HEK293 (cell line): ENCODE measurements around the gene TAS1R3.

Source experiments
- CTCF ChIA-PET: fragments of 350-600 bp; formaldehyde crosslinking; extraction: SDS; loops from one replicate; lab custom pipeline; 2021; ENCODE audit warnings: antibody characterized with exemption; lab: Yijun Ruan, JAX
- POLR2A ChIA-PET: fragments of 300-600 bp; formaldehyde crosslinking; extraction: SDS; loops from one replicate; lab custom pipeline; 2020; ENCODE audit warnings: antibody characterized with exemption, inconsistent platforms; lab: Yijun Ruan, JAX
- H3K27ac ChIP-seq: fragments of 200-500 bp; sonication (Bioruptor generic); 2 replicates; pipeline ENCODE4 v1.5.1; 2014; ENCODE audit warnings: low read depth, low read length, control low read depth, inconsistent platforms; ENCODE audit errors: extremely low read depth
- H3K36me3 ChIP-seq, 2 experiments: fragments of 200-500 bp in 1 of 2; sonication (Bioruptor generic) in 1 of 2; 1 replicate in 1 of 2; 2 replicates in 1 of 2; pipeline ENCODE4 v1.5.1; 2014 to 2017; ENCODE audit warnings: inconsistent platforms in 2 of 2, low read length in 2 of 2; ENCODE audit not compliant: control insufficient read depth in 2 of 2, insufficient read depth in 1 of 2
- H3K4me1 ChIP-seq: fragments of 200-500 bp; sonication (Bioruptor generic); 2 replicates; pipeline ENCODE4 v1.5.1; 2014; ENCODE audit warnings: mild to moderate bottlenecking, low read length, inconsistent platforms; ENCODE audit not compliant: control insufficient read depth, insufficient read depth
- H3K4me3 ChIP-seq: 2 replicates; pipeline ENCODE4 v1.5.1; 2011; ENCODE audit warnings: low read depth, mild to moderate bottlenecking, control low read depth, low read length, moderate library complexity
- H3K9me3 ChIP-seq: fragments of 200-500 bp; sonication (Bioruptor generic); 2 replicates; pipeline ENCODE4 v1.5.1; 2014; ENCODE audit warnings: low read depth, low read length, inconsistent platforms; ENCODE audit not compliant: control insufficient read depth, insufficient read depth
- GLIS2 ChIP-seq: fragments of 450-650 bp; formaldehyde crosslinking; IDR thresholded peaks from 2 replicates; pipeline ENCODE4 v1.5.1; 2016; ENCODE audit warnings: missing biosample characterization, missing genetic modification characterization
- HIC1 ChIP-seq: fragments of 450-650 bp; formaldehyde crosslinking; IDR thresholded peaks from 2 replicates; pipeline ENCODE4 v1.5.1; 2016; ENCODE audit warnings: missing biosample characterization, missing genetic modification characterization
- PATZ1 ChIP-seq: fragments of 450-650 bp; formaldehyde crosslinking; IDR thresholded peaks from 2 replicates; pipeline ENCODE4 v1.5.1; 2016; ENCODE audit warnings: missing biosample characterization, missing genetic modification characterization
- SCRT1 ChIP-seq: fragments of 450-650 bp; formaldehyde crosslinking; IDR thresholded peaks from 2 replicates; pipeline ENCODE4 v1.5.1; 2016; ENCODE audit warnings: missing biosample characterization, missing genetic modification characterization, borderline replicate concordance
- SCRT2 ChIP-seq: fragments of 450-650 bp; formaldehyde crosslinking; IDR thresholded peaks from 2 replicates; pipeline ENCODE4 v1.5.1; 2016; ENCODE audit warnings: missing biosample characterization, missing genetic modification characterization
- SETDB1 ChIP-seq: IDR thresholded peaks from one replicate; pipeline ENCODE4 v1.6.1; 2017; ENCODE audit warnings: mild to moderate bottlenecking, low read length, moderate library complexity, mixed read lengths; ENCODE audit not compliant: insufficient read length
- ZBTB17 ChIP-seq: fragments of 450-650 bp; formaldehyde crosslinking; IDR thresholded peaks from 2 replicates; pipeline ENCODE4 v1.5.1; 2016; ENCODE audit warnings: missing biosample characterization, missing genetic modification characterization
- ZFHX2 ChIP-seq: fragments of 450-650 bp; formaldehyde crosslinking; conservative IDR thresholded peaks from 2 replicates; pipeline ENCODE4 v1.5.1; 2016; ENCODE audit warnings: missing biosample characterization, missing genetic modification characterization
- ZNF112 ChIP-seq: fragments of 450-650 bp; formaldehyde crosslinking; IDR thresholded peaks from 2 replicates; pipeline ENCODE4 v1.5.0; 2017; ENCODE audit warnings: missing biosample characterization, missing genetic modification characterization
- ZNF138 ChIP-seq: fragments of 450-650 bp; formaldehyde crosslinking; IDR thresholded peaks from 2 replicates; pipeline ENCODE4 v1.5.1; 2016; ENCODE audit warnings: missing biosample characterization, missing genetic modification characterization, borderline replicate concordance
- ZNF146 ChIP-seq: fragments of 450-650 bp; formaldehyde crosslinking; IDR thresholded peaks from 2 replicates; pipeline ENCODE4 v1.5.1; 2016; ENCODE audit warnings: missing biosample characterization, missing genetic modification characterization
- ZNF223 ChIP-seq: fragments of 450-650 bp; formaldehyde crosslinking; IDR thresholded peaks from 2 replicates; pipeline ENCODE4 v1.5.1; 2016; ENCODE audit warnings: missing biosample characterization, missing genetic modification characterization
- ZNF239 ChIP-seq: fragments of 450-650 bp; formaldehyde crosslinking; IDR thresholded peaks from 2 replicates; pipeline ENCODE4 v1.5.1; 2016; ENCODE audit warnings: missing biosample characterization, missing genetic modification characterization
- ZNF280D ChIP-seq: fragments of 450-650 bp; formaldehyde crosslinking; IDR thresholded peaks from 2 replicates; pipeline ENCODE4 v1.5.1; 2016; ENCODE audit warnings: missing biosample characterization, missing genetic modification characterization
- ZNF37A ChIP-seq: fragments of 450-650 bp; IDR thresholded peaks from 2 replicates; pipeline ENCODE4 v1.5.1; 2018; ENCODE audit warnings: missing biosample characterization, missing genetic modification characterization
- ZNF449 ChIP-seq: fragments of 450-650 bp; formaldehyde crosslinking; IDR thresholded peaks from 2 replicates; pipeline ENCODE4 v1.5.1; 2017; ENCODE audit warnings: missing biosample characterization, mild to moderate bottlenecking, missing genetic modification characterization, moderate library complexity
- ZNF629 ChIP-seq: fragments of 450-650 bp; formaldehyde crosslinking; IDR thresholded peaks from 2 replicates; pipeline ENCODE4 v1.5.1; 2017; ENCODE audit warnings: missing biosample characterization, missing genetic modification characterization
- ZNF660 ChIP-seq: fragments of 450-650 bp; IDR thresholded peaks from 2 replicates; pipeline ENCODE4 v1.5.1; 2018; ENCODE audit warnings: missing biosample characterization, mild to moderate bottlenecking, missing genetic modification characterization
- ZNF664 ChIP-seq: fragments of 450-650 bp; formaldehyde crosslinking; IDR thresholded peaks from 2 replicates; pipeline ENCODE4 v1.5.1; 2016; ENCODE audit warnings: missing biosample characterization, missing genetic modification characterization
- ZNF670 ChIP-seq: fragments of 450-650 bp; formaldehyde crosslinking; IDR thresholded peaks from 2 replicates; pipeline ENCODE4 v1.5.1; 2016; ENCODE audit warnings: missing biosample characterization, missing genetic modification characterization, low read depth
- ZNF692 ChIP-seq: fragments of 450-650 bp; formaldehyde crosslinking; IDR thresholded peaks from 2 replicates; pipeline ENCODE4 v1.5.1; 2016; ENCODE audit warnings: missing biosample characterization, missing genetic modification characterization
- ZSCAN18 ChIP-seq: fragments of 450-650 bp; formaldehyde crosslinking; IDR thresholded peaks from 2 replicates; pipeline ENCODE4 v1.5.1; 2016; ENCODE audit warnings: missing biosample characterization, missing genetic modification characterization
- ZSCAN30 ChIP-seq: fragments of 450-650 bp; IDR thresholded peaks from 2 replicates; pipeline ENCODE4 v1.5.1; 2018; ENCODE audit warnings: missing biosample characterization, mild to moderate bottlenecking, missing genetic modification characterization, moderate library complexity

TAS1R3 gene

GRCh38 chr1:1296070-1297061 is 34.7 kb upstream of the TAS1R3 start:
- Histone ChIP-seq H3K9me3 (no peaks in the 10 kb centered on the region), H3K4me1 (no peaks in the 10 kb centered on the region), H3K27ac (no peak overlapping the region), H3K4me3 (no peak overlapping the region), H3K36me3 (peaks cover 0 to 41% of the 10 kb centered on the region in 2 experiments; a peak in 2 of 3 replicates)
- CTCF ChIA-PET, result interaction anchor here (0.7 kb wide), 1 partner anchor 174 kb away, joined by 3 read pairs; no protein-coding TSS in a partner anchor
- POLR2A ChIA-PET, result no interaction called here
- no peak for TF ChIP-seq ZSCAN18 (tag by site-specific recombination)
- no peak for TF ChIP-seq ZNF37A
- no peak for TF ChIP-seq ZBTB17 (tag by site-specific recombination)
- TF ChIP-seq ZNF664 (tag by site-specific recombination), result no peak
- TF ChIP-seq ZNF239 (tag by site-specific recombination), result no peak
- TF ChIP-seq SCRT2 (tag by site-specific recombination), result peak; percentile 74
- no peak for TF ChIP-seq ZNF449 (tag by site-specific recombination)
- TF ChIP-seq ZNF146 (tag by site-specific recombination), result no peak
- TF ChIP-seq ZNF138 (tag by site-specific recombination), result no peak
- no peak for TF ChIP-seq ZNF112 (tag by site-specific recombination)
- TF ChIP-seq ZNF692 (tag by site-specific recombination), result no peak
- peak; percentile 70 for TF ChIP-seq ZFHX2 (tag by site-specific recombination)
- TF ChIP-seq SCRT1, result peak; percentile 81
- TF ChIP-seq ZNF223 (tag by site-specific recombination), result no peak
- TF ChIP-seq ZNF660 (tag by site-specific recombination), result no peak
- TF ChIP-seq ZSCAN30 (tag by site-specific recombination), result no peak
- peak; percentile 58; the same call in 1 of the 2 replicates for TF ChIP-seq HIC1 (tag by site-specific recombination)
- 0 out of 2 replicates have a peak, but pooled peaks have one; percentile 17 for TF ChIP-seq GLIS2 (tag by site-specific recombination)
- TF ChIP-seq ZNF670 (tag by site-specific recombination), result no peak
- no peak for TF ChIP-seq SETDB1
- no peak for TF ChIP-seq ZNF280D (tag by site-specific recombination)
- no peak for TF ChIP-seq PATZ1
- no peak for TF ChIP-seq ZNF629 (tag by site-specific recombination)
